Prostate gland (tissue), 2 donors: ENCODE data around the gene RTKN. TPM values are rescaled to one million over a fixed set of nuclear protein-coding genes. Genes with fewer than 3 reads are reported as not detected.

Experiments used
- DNase-seq: peaks from one replicate; pipeline ENCODE4 v3.0.0-alpha.2; 2019; ENCODE audit warnings: low spot score
- H3K27ac ChIP-seq, 2 donors: fragments of 200-600 bp; sonication (generic); 2 replicates each; pipeline ENCODE4 v1.5.1; 2017 to 2019
- H3K27me3 ChIP-seq: fragments of 200-600 bp; sonication (generic); replicated peaks from 2 replicates; pipeline ENCODE4 v1.5.1; 2019; ENCODE audit not compliant: insufficient read depth
- H3K36me3 ChIP-seq, 2 donors: fragments of 200-600 bp; sonication (generic); 1 replicate in 1 of 2; 2 replicates in 1 of 2; pipeline versions ENCODE4 v1.5.1 to v1.8.1; 2017 to 2019
- H3K4me1 ChIP-seq: fragments of 200-600 bp; sonication (generic); replicated peaks from 2 replicates; pipeline ENCODE4 v1.5.1; 2019
- H3K4me3 ChIP-seq, 2 donors: fragments of 200-600 bp; sonication (generic); 2 replicates each; pipeline ENCODE4 v1.5.1; 2017 to 2019
- H3K9me3 ChIP-seq: fragments of 200-600 bp; sonication (generic); 2 replicates; pipeline ENCODE4 v1.5.1; 2017
- CTCF ChIP-seq, 4 experiments: fragments of 200-600 bp in 2 of 4; fragments of 450-650 bp in 2 of 4; sonication (generic) in 2 of 4; IDR thresholded peaks; 1 replicate in 3 of 4; 2 replicates in 1 of 4; pipeline ENCODE4 v1.5.1; 2016 to 2019; ENCODE audit warnings: antibody characterized with exemption in 4 of 4, mild to moderate bottlenecking in 2 of 4, moderate library complexity in 2 of 4
- POLR2A ChIP-seq: fragments of 450-650 bp; IDR thresholded peaks from one replicate; pipeline ENCODE4 v1.6.1; 2016; ENCODE audit warnings: antibody characterized with exemption, mild to moderate bottlenecking
- POLR2AphosphoS5 ChIP-seq: sonication (generic); formaldehyde crosslinking; IDR thresholded peaks from one replicate; pipeline ENCODE4 v1.6.1; 2017; ENCODE audit warnings: antibody characterized with exemption
- WGBS: methylation state at CpG from one replicate; pipeline ENCODE4 v1.1.5; 2018; 5-methylcytosine and 5-hydroxymethylcytosine counted together
- intact Hi-C: fragments of 100-400 bp; cut with DNase I; formaldehyde crosslinking; loops from one replicate; pipeline ENCODE4 v1.14.2; 2022
- total RNA-seq, 2 donors: library from RNA; depleted of rRNA; stranded (reverse); fragments of >200 nt; gene quantifications; one replicate each; pipeline ENCODE4 v1.1.0, GENCODE V29; 2016

The RTKN gene
- total RNA-seq, 2 donors from 2014 or later, result 24.5 to 26.0 TPM

- no peak for TF ChIP-seq POLR2AphosphoS5
- no peak for TF ChIP-seq CTCF (IDR thresholded peaks at IDR 0.05)
- no peak for TF ChIP-seq POLR2A
- WGBS, result 8% methylated on average over 3 of the region's 3 CpGs
- Histone ChIP-seq H3K27ac (peak overlapping the region; percentile 90 to 91), H3K36me3 (no peaks in the 10 kb centered on the region), H3K9me3 (no peaks in the 10 kb centered on the region), H3K4me3 (peak overlapping the region; percentile 38 to 46), H3K4me1 (peaks cover 6% of the 10 kb centered on the region), H3K27me3 (no peaks in the 10 kb centered on the region)
- DNase-seq, result no peak
- intact Hi-C loops, result no loop called here
Observed at GRCh38 chr2:74439373-74439772, 2.4 kb downstream of the RTKN start.

GRCh38 chr2:74438248-74438647 lies 3.5 kb downstream of the RTKN start:
- Histone ChIP-seq H3K27me3 (no peaks in the 10 kb centered on the region), H3K27ac (no peak overlapping the region), H3K4me1 (peaks cover 6% of the 10 kb centered on the region), H3K4me3 (no peak overlapping the region), H3K9me3 (no peaks in the 10 kb centered on the region), H3K36me3 (no peaks in the 10 kb centered on the region)
- intact Hi-C loops, result no loop called here
- TF ChIP-seq POLR2A (no peak), CTCF (IDR thresholded peaks at IDR 0.05) (no peak)
- DNase-seq, result no peak
- WGBS, result 88% methylated on average over 1 of the region's 1 CpG

- Histone ChIP-seq H3K27ac (no peak overlapping the region), H3K9me3 (no peaks in the 10 kb centered on the region), H3K4me1 (peaks cover 6% of the 10 kb centered on the region), H3K27me3 (no peaks in the 10 kb centered on the region), H3K36me3 (no peaks in the 10 kb centered on the region), H3K4me3 (no peak overlapping the region)
- TF ChIP-seq POLR2AphosphoS5 (no peak), POLR2A (no peak), CTCF (IDR thresholded peaks at IDR 0.05) (no peak)
- DNase-seq, result no peak
- 67% methylated on average over 6 of the region's 6 CpGs for WGBS
- intact Hi-C loops, result no loop called here
Observed at GRCh38 chr2:74436848-74437695, 4.7 kb downstream of the RTKN start.

- Histone ChIP-seq H3K36me3 (no peaks in the 10 kb centered on the region), H3K4me3 (no peak overlapping the region), H3K9me3 (no peaks in the 10 kb centered on the region), H3K4me1 (peaks cover 6% of the 10 kb centered on the region), H3K27ac (no peak overlapping the region), H3K27me3 (no peaks in the 10 kb centered on the region)
- no peak for DNase-seq
- no peak for TF ChIP-seq POLR2AphosphoS5
- 63% methylated on average over 43 of the region's 43 CpGs for whole genome bisulfite sequencing
- intact Hi-C loops, result no loop called here
Observed at GRCh38 chr2:74436111-74436805, 5.5 kb downstream of the RTKN start.

- DNase-seq, result no peak
- Histone ChIP-seq H3K4me1 (no peaks in the 10 kb centered on the region), H3K36me3 (peaks cover 0 to 11% of the 10 kb centered on the region in 2 donors), H3K27me3 (no peaks in the 10 kb centered on the region), H3K9me3 (no peaks in the 10 kb centered on the region), H3K27ac (no peak overlapping the region), H3K4me3 (no peak overlapping the region)
- 87% methylated on average over 11 of the region's 11 CpGs for WGBS
- no peak for TF ChIP-seq CTCF (IDR thresholded peaks at IDR 0.05)
- no peak for TF ChIP-seq POLR2AphosphoS5
- intact Hi-C loops, result no loop called here
Observed at GRCh38 chr2:74430502-74430901, 11.2 kb downstream of the RTKN start.
